GM19463 (cell line): ENCODE data around the gene SLC9A5.

Source experiments
- ATAC-seq: cut with Tn5 transposase; IDR thresholded peaks from one replicate; pipeline ENCODE4 v1.9.1; 2021; ENCODE audit warnings: mild to moderate bottlenecking, moderate library complexity; ENCODE audit not compliant: unreplicated experiment

SLC9A5 gene

GRCh38 chr16:67304020-67304419 is 55.2 kb downstream of the SLC9A5 start:
- ATAC-seq: no peak

GRCh38 chr16:67305216-67306071 is 56.7 kb downstream of the SLC9A5 start:
- ATAC-seq: no peak

GRCh38 chr16:67310561-67310960 is 61.8 kb downstream of the SLC9A5 start:
- no peak for ATAC-seq

- peak; percentile 93 for ATAC-seq
Measured at GRCh38 chr16:67311607-67312488, 63.1 kb downstream of the SLC9A5 start.

- ATAC-seq: no peak
Measured at GRCh38 chr16:67312719-67313118, 63.9 kb downstream of the SLC9A5 start.

GRCh38 chr16:67317853-67318252 is 69.1 kb downstream of the SLC9A5 start:
- ATAC-seq: no peak
